Uterine smooth muscle cell (primary cell): ENCODE data around the gene TRIM32. TPM values are rescaled to one million over a fixed set of nuclear protein-coding genes. Genes with fewer than 3 reads are reported as not detected.

Source experiments
- total RNA-seq: library from RNA; depleted of rRNA; stranded (reverse); fragments of >200 nt; gene quantifications from 2 replicates; pipeline ENCODE4 v1.2.3, GENCODE V29; 2014

TRIM32 gene, protein sequence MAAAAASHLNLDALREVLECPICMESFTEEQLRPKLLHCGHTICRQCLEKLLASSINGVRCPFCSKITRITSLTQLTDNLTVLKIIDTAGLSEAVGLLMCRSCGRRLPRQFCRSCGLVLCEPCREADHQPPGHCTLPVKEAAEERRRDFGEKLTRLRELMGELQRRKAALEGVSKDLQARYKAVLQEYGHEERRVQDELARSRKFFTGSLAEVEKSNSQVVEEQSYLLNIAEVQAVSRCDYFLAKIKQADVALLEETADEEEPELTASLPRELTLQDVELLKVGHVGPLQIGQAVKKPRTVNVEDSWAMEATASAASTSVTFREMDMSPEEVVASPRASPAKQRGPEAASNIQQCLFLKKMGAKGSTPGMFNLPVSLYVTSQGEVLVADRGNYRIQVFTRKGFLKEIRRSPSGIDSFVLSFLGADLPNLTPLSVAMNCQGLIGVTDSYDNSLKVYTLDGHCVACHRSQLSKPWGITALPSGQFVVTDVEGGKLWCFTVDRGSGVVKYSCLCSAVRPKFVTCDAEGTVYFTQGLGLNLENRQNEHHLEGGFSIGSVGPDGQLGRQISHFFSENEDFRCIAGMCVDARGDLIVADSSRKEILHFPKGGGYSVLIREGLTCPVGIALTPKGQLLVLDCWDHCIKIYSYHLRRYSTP
- 22.1 and 26.7 TPM in 2 replicates for total RNA-seq

DNA sequence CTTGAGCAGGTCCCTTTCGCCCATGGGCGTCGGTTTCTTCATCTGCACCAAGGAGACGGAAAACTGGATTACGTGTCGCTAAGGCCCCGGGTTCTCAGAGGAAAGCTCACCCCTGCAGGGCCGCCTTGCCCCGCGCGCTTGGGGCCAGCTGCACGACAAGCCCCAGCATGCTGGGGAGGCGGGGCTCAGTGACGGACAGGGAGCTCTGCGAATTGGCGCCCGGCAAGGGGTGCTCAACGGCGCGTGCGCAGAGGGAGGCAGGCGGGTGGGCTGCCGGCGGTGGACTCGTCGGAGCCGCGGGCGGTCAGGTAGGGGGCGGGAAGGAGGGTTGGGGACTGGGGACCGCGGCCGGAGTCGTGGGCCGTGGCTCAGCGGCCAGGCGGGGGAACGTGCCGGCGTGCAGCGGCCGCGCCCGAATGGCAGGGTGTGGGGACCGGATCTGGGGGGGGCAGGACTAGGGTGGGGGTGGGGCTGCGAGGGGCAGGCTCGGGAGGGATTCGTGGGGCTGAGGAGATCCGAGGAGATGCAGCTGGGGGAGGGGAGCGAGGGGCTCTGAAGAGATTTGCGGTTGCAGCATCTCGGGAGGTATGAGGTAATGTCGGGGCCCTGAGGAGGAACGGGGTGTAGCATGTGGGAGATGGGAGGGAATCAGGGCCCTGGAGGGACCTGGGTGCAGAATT lies at the start of gene TRIM32:
TSS of gene TRIM32 (plus strand) at position 232 of the 680 bp plus-strand sequence. CDS start 10,438 bp downstream, outside the sequence.

